Astrocyte (in vitro differentiated cells and primary cell): ENCODE results near the gene RPS2. TPM values are rescaled to one million over a fixed set of nuclear protein-coding genes. Genes with fewer than 3 reads are reported as not detected.

Source experiments
- DNase-seq: peaks from one replicate; pipeline ENCODE4 v3.0.0-alpha.2; 2010; ENCODE audit warnings: low read depth
- FAIRE-seq: peaks from 2 replicates; lab custom pipeline; 2011; peaks lifted over from hg19 to GRCh38; lab: Jason Lieb, UNC
- H2AFZ ChIP-seq: 2 replicates; pipeline ENCODE4 v1.6.0; 2012; ENCODE audit warnings: low read depth, low read length, inconsistent platforms
- H3K27ac ChIP-seq: 2 replicates; pipeline ENCODE4 v1.5.1; 2011; ENCODE audit warnings: low read depth, low read length, inconsistent platforms
- H3K27me3 ChIP-seq: 2 replicates; pipeline ENCODE4 v1.6.0; 2011; ENCODE audit warnings: low read length, inconsistent platforms; ENCODE audit not compliant: insufficient read depth
- H3K36me3 ChIP-seq: 2 replicates; pipeline ENCODE4 v1.5.1; 2011; ENCODE audit warnings: low read length, inconsistent platforms; ENCODE audit not compliant: insufficient read depth
- H3K4me1 ChIP-seq: 2 replicates; pipeline ENCODE4 v1.5.1; 2011; ENCODE audit warnings: low read length, inconsistent platforms; ENCODE audit not compliant: insufficient read depth
- H3K4me2 ChIP-seq: 2 replicates; pipeline ENCODE4 v1.6.0; 2012; ENCODE audit warnings: low read length, inconsistent platforms
- H3K4me3 ChIP-seq: 2 replicates; pipeline ENCODE4 v1.5.1; 2011; ENCODE audit warnings: low read depth, mild to moderate bottlenecking, low read length, inconsistent platforms; ENCODE audit not compliant: insufficient read depth
- H3K79me2 ChIP-seq: 2 replicates; pipeline ENCODE4 v1.6.0; 2012; ENCODE audit warnings: mild to moderate bottlenecking, low read length, inconsistent platforms; ENCODE audit not compliant: insufficient read depth
- H3K9ac ChIP-seq: 2 replicates; pipeline ENCODE4 v1.6.0; 2012; ENCODE audit warnings: mild to moderate bottlenecking, low read length, inconsistent platforms
- H3K9me3 ChIP-seq: 2 replicates; pipeline ENCODE4 v1.5.1; 2012; ENCODE audit warnings: low read depth, mild to moderate bottlenecking, low read length, inconsistent platforms; ENCODE audit not compliant: insufficient read depth
- H4K20me1 ChIP-seq: 2 replicates; pipeline ENCODE4 v1.6.0; 2012; ENCODE audit warnings: low read length, inconsistent platforms; ENCODE audit not compliant: insufficient read depth
- H3K27ac Mint-ChIP-seq: one replicate; pipeline ENCODE4 v1.8.0; 2021; ENCODE audit warnings: mild to moderate bottlenecking, mixed read lengths; ENCODE audit not compliant: unreplicated experiment
- H3K27me3 Mint-ChIP-seq: one replicate; pipeline ENCODE4 v1.8.0; 2021; ENCODE audit warnings: low read depth, mixed read lengths; ENCODE audit not compliant: unreplicated experiment
- H3K36me3 Mint-ChIP-seq: one replicate; pipeline ENCODE4 v1.8.0; 2021; ENCODE audit warnings: low read depth, mixed read lengths; ENCODE audit not compliant: unreplicated experiment
- H3K4me1 Mint-ChIP-seq: one replicate; pipeline ENCODE4 v1.8.0; 2021; ENCODE audit warnings: low read depth, mixed read lengths; ENCODE audit not compliant: unreplicated experiment
- H3K4me3 Mint-ChIP-seq: one replicate; pipeline ENCODE4 v1.8.0; 2021; ENCODE audit warnings: mild to moderate bottlenecking, moderate library complexity, mixed read lengths; ENCODE audit not compliant: unreplicated experiment
- H3K9me3 Mint-ChIP-seq: one replicate; pipeline ENCODE4 v1.8.0; 2021; ENCODE audit warnings: mild to moderate bottlenecking, mixed read lengths; ENCODE audit not compliant: unreplicated experiment
- EZH2 ChIP-seq: IDR thresholded peaks from 2 replicates; pipeline ENCODE4 v1.6.1; 2012; ENCODE audit warnings: mild to moderate bottlenecking, low read length, inconsistent platforms; ENCODE audit not compliant: insufficient read depth
- total RNA-seq: library from RNA; stranded (reverse); gene quantifications from 2 replicates; pipeline ENCODE4 v1.2.1, GENCODE V29; 2021
- TF ChIP-seq, protein P1 (sequence below): IDR thresholded peaks from 2 replicates; pipeline ENCODE4 v1.5.1; 2011; ENCODE audit warnings: low read depth, mild to moderate bottlenecking, inconsistent platforms, low read length, moderate library complexity; ENCODE audit not compliant: insufficient read depth

RPS2 gene
- total RNA-seq, 1 donor from 2014 or later = 2,534 TPM

DNA sequence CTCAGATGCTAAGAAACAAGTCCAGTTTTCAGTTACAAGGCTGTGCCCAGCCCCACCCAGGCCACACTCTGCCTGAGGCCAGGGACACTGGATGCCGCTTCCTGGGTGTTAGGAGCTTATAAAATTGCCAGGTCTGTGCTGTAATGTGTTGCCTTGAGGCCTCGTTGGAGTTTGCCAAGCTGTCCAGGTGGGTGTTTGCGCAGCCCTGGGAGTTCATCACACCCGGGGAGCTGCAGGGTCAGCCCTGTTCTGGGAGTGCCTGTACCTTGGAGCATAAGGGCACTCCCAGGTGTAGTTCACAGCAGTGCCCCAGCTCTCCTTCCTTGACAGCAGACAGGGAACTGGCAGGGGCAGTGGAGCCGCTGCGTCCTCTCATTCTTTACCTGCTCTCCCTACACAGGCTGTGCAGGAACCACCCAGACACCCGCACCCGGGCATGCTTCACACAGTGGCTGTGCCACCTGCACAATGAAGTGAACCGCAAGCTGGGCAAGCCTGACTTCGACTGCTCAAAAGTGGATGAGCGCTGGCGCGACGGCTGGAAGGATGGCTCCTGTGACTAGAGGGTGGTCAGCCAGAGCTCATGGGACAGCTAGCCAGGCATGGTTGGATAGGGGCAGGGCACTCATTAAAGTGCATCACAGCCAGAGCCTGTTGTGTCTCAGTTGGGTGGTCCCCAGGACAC is 21.0 kb upstream of the RPS2 start:
- H3K4me1 ChIP-seq = peaks cover 17% of the 10 kb centered on the region
- peak overlapping the region; percentile 91 for H3K4me2 ChIP-seq
- no peak overlapping the region for H3K27ac ChIP-seq
- no peak overlapping the region for H3K27ac Mint-ChIP-seq
- H3K4me1 Mint-ChIP-seq = peaks cover 2% of the 10 kb centered on the region
- no peak for TF ChIP-seq EZH2
- TF ChIP-seq, protein P1, sequence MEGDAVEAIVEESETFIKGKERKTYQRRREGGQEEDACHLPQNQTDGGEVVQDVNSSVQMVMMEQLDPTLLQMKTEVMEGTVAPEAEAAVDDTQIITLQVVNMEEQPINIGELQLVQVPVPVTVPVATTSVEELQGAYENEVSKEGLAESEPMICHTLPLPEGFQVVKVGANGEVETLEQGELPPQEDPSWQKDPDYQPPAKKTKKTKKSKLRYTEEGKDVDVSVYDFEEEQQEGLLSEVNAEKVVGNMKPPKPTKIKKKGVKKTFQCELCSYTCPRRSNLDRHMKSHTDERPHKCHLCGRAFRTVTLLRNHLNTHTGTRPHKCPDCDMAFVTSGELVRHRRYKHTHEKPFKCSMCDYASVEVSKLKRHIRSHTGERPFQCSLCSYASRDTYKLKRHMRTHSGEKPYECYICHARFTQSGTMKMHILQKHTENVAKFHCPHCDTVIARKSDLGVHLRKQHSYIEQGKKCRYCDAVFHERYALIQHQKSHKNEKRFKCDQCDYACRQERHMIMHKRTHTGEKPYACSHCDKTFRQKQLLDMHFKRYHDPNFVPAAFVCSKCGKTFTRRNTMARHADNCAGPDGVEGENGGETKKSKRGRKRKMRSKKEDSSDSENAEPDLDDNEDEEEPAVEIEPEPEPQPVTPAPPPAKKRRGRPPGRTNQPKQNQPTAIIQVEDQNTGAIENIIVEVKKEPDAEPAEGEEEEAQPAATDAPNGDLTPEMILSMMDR = no peak
- peaks cover 35% of the 10 kb centered on the region for H4K20me1 ChIP-seq
- H3K27me3 Mint-ChIP-seq = peaks cover 26% of the 10 kb centered on the region
- no peaks in the 10 kb centered on the region for H3K9me3 Mint-ChIP-seq
- peaks cover 2% of the 10 kb centered on the region for H3K36me3 Mint-ChIP-seq
- H2AFZ ChIP-seq = no peak overlapping the region
- peaks cover 5% of the 10 kb centered on the region for H3K36me3 ChIP-seq
- peaks cover 36% of the 10 kb centered on the region for H3K27me3 ChIP-seq
- no peak overlapping the region for H3K4me3 ChIP-seq
- FAIRE-seq = no peak
- H3K9ac ChIP-seq = no peak overlapping the region
- H3K4me3 Mint-ChIP-seq = peak overlapping the region; percentile 86
- no peaks in the 10 kb centered on the region for H3K9me3 ChIP-seq
- peaks cover 16% of the 10 kb centered on the region for H3K79me2 ChIP-seq
- DNase-seq = no peak

GRCh38 chr16:1984347-1985225 is 20.0 kb upstream of the RPS2 start:
- Histone ChIP-seq H3K4me3 (peak overlapping the region; percentile 68), H3K9me3 (no peaks in the 10 kb centered on the region), H2AFZ (peak overlapping the region; percentile 60), H3K4me1 (peaks cover 15% of the 10 kb centered on the region), H3K9ac (peak overlapping the region; percentile 83), H4K20me1 (peaks cover 45% of the 10 kb centered on the region), H3K36me3 (peaks cover 5% of the 10 kb centered on the region), H3K79me2 (peaks cover 16% of the 10 kb centered on the region), H3K4me2 (peak overlapping the region; percentile 91), H3K27me3 (peaks cover 40% of the 10 kb centered on the region), H3K27ac (no peak overlapping the region)
- peaks cover 2% of the 10 kb centered on the region for H3K36me3 Mint-ChIP-seq
- DNase-seq (peak; percentile 10), FAIRE-seq (no peak)
- no peaks in the 10 kb centered on the region for H3K9me3 Mint-ChIP-seq
- H3K4me1 Mint-ChIP-seq = peaks cover 2% of the 10 kb centered on the region
- peak overlapping the region; percentile 58 for H3K27ac Mint-ChIP-seq
- H3K4me3 Mint-ChIP-seq = peak overlapping the region; percentile 86
- peaks cover 29% of the 10 kb centered on the region for H3K27me3 Mint-ChIP-seq
- TF ChIP-seq EZH2 = no peak
- TF ChIP-seq, protein P1 = no peak
